Activated CD4-positive, alpha-beta memory T cell treated with anti-CD3 and anti-CD28 coated beads for 36 hours (primary cell): Measurements from ENCODE around the gene HS6ST3. TPM values are rescaled to one million over a fixed set of nuclear protein-coding genes. Genes with fewer than 3 reads are reported as not detected.

Experiments
- CTCF ChIA-PET: fragments of 350-600 bp; sonication (Branson Sonifier 250); formaldehyde crosslinking; loops from one replicate; lab custom pipeline; 2021; ENCODE audit warnings: antibody characterized with exemption, inconsistent platforms; lab: Charles Lee
- POLR2A ChIA-PET: fragments of 350-600 bp; sonication (Branson Sonifier 250); formaldehyde crosslinking; loops from one replicate; lab custom pipeline; 2021; ENCODE audit warnings: antibody characterized with exemption; lab: Charles Lee
- DNase-seq: peaks from one replicate; pipeline ENCODE4 v3.0.0-alpha.2; 2020
- H3K27ac Mint-ChIP-seq: one replicate; pipeline ENCODE4 v1.8.0; 2021; ENCODE audit warnings: mixed read lengths
- H3K27me3 Mint-ChIP-seq: one replicate; pipeline ENCODE4 v1.8.0; 2021; ENCODE audit warnings: mixed read lengths
- H3K36me3 Mint-ChIP-seq: one replicate; pipeline ENCODE4 v1.8.0; 2021; ENCODE audit warnings: mixed read lengths
- H3K4me1 Mint-ChIP-seq: one replicate; pipeline ENCODE4 v1.8.0; 2021; ENCODE audit warnings: low read depth, mixed read lengths
- H3K4me3 Mint-ChIP-seq: one replicate; pipeline ENCODE4 v1.8.0; 2021; ENCODE audit warnings: mild to moderate bottlenecking, mixed read lengths
- H3K9me3 Mint-ChIP-seq: one replicate; pipeline ENCODE4 v1.8.0; 2021; ENCODE audit warnings: mixed read lengths
- intact Hi-C: fragments of 100-400 bp; cut with micrococcal nuclease; formaldehyde crosslinking; loops from one replicate; pipeline ENCODE4 v1.15.1; 2023
- microRNA-seq: library from miRNA; unstranded; fragments of <30 nt; microRNA quantifications from one replicate; pipeline ENCODE4 v1.2.0, GENCODE V29; 2022; ENCODE audit warnings: borderline number of aligned reads, borderline microRNAs expressed, borderline replicate concordance
- total RNA-seq, 2 experiments: library from RNA; stranded (reverse); gene quantifications; one replicate each; pipeline ENCODE4 v1.2.3, GENCODE V29; 2021

Gene HS6ST3
- total RNA-seq, 2 experiments from 2014 or later: not detected

DNA sequence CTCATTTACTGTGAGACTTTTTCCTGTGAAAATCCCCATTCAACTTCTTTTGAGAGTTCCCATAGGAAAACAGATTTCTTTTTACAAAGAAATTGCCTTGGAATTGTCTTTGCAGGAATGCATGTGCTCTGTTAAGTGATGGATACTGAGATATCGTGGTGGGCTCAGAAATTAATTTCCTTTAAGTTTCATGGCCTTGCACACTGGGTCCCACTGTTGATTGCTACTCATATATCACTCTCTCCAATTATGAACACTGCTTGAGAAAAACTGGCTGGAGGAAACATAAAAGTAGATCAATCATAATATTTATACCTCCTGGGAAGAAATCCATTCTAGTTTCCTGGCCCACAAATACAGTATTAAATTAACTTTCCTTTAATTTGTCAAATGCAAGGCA, 773.1 kb downstream of the HS6ST3 start:
- ChIA-PET CTCF (no interaction called here), POLR2A (no interaction called here)
- Mint-ChIP-seq H3K36me3 (no peaks in the 10 kb centered on the region), H3K4me3 (no peak overlapping the region), H3K4me1 (no peaks in the 10 kb centered on the region), H3K27me3 (no peaks in the 10 kb centered on the region), H3K27ac (no peak overlapping the region), H3K9me3 (peaks cover 3% of the 10 kb centered on the region)
- DNase-seq: no peak
- intact Hi-C loops: no loop called here

DNA sequence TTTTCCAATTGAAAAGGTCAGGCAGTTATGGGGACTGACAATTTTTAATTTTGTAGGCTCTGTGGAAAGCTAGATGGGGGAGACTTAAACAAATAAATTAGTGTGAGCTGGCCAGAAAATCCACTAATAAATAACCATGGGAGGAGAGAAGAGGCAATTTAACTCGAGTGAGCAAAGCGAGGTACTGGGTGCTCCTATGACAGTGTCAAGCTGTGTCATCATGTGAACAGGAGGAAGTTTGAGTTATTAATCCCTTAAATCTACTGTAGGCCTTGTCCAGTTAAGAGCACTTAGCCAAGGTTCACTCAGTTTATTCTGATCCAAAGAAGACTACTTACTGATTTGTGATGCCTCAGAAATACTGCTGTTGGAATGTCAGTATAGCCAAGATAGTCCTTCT, 781.6 kb downstream of the HS6ST3 start:
- Mint-ChIP-seq H3K4me3 (no peak overlapping the region), H3K27ac (no peak overlapping the region), H3K36me3 (no peaks in the 10 kb centered on the region), H3K9me3 (peaks cover 3% of the 10 kb centered on the region), H3K27me3 (no peaks in the 10 kb centered on the region), H3K4me1 (no peaks in the 10 kb centered on the region)
- POLR2A ChIA-PET: no interaction called here
- DNase-seq: no peak
- CTCF ChIA-PET: no interaction called here
- intact Hi-C loops: no loop called here

DNA sequence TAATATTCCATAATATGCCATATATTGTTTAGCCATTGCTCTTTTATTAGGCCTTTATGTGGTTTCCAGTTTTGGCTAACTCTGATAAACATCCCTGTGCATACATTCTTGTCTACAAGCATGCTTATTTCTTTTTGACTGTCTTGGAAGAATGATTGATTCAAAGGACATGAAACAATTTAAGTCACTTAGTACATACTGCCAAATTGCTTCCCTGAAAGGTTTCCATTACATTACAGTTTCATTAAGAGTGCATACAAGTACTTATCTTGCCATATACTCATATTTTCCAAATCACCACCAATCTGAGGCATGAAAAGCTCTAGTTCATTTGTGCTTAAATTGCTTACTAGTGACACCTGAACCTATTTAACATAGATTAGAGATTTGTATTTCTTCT, 790.5 kb downstream of the HS6ST3 start:
- DNase-seq: no peak
- CTCF ChIA-PET: no interaction called here
- POLR2A ChIA-PET: no interaction called here
- no peak overlapping the region for H3K27ac Mint-ChIP-seq
- intact Hi-C loops: no loop called here
- H3K4me3 Mint-ChIP-seq: no peak overlapping the region
- H3K27me3 Mint-ChIP-seq: peaks cover 1% of the 10 kb centered on the region
- H3K36me3 Mint-ChIP-seq: no peaks in the 10 kb centered on the region
- H3K9me3 Mint-ChIP-seq: peaks cover 5% of the 10 kb centered on the region
- no peaks in the 10 kb centered on the region for H3K4me1 Mint-ChIP-seq

Small RNA genes within 50 kb of the gene (microRNA-seq; reads per million reads assigned to microRNA genes)
- not detected for gene MIR4501

Other genes starting within 250 kb of the HS6ST3 start
- under 1 TPM in 1 of 2 experiments, not detected in 1; 0.26 TPM for gene UGGT2, start 36.7 kb upstream of the HS6ST3 start, total RNA-seq